CD14-positive monocyte (primary cell): ENCODE results near the gene USB1. TPM values are rescaled to one million over a fixed set of nuclear protein-coding genes. Genes with fewer than 3 reads are reported as not detected.

Source experiments
- DNase-seq, 3 donors: peaks; one replicate each; pipeline ENCODE4 v3.0.0-alpha.2; 2011 to 2022
- H2AFZ ChIP-seq: 2 replicates; pipeline ENCODE4 v1.6.0; 2012; ENCODE audit warnings: mild to moderate bottlenecking, low read depth, low read length, inconsistent platforms; ENCODE audit not compliant: insufficient read depth, poor library complexity, severe bottlenecking
- H3K27ac ChIP-seq, 2 donors: 1 replicate in 1 of 2; 2 replicates in 1 of 2; pipeline ENCODE4 v1.5.1; 2012 to 2013; ENCODE audit warnings: low read length in 2 of 2, control low read depth in 1 of 2, inconsistent platforms in 1 of 2, low read depth in 1 of 2, mild to moderate bottlenecking in 1 of 2
- H3K27me3 ChIP-seq, 2 donors: one replicate each; pipeline versions ENCODE4 v1.6.0 to v1.6.1; 2011 to 2013; ENCODE audit warnings: low read length in 2 of 2; ENCODE audit not compliant: control insufficient read depth in 2 of 2, insufficient read depth in 2 of 2
- H3K36me3 ChIP-seq, 2 donors: replicated peaks in 1 of 2; 1 replicate in 1 of 2; 2 replicates in 1 of 2; pipeline versions ENCODE4 v1.5.1 to v1.6.1; 2012 to 2013; ENCODE audit warnings: low read length in 2 of 2, control low read depth in 1 of 2, inconsistent platforms in 1 of 2, mild to moderate bottlenecking in 1 of 2; ENCODE audit not compliant: insufficient read depth in 2 of 2, control insufficient read depth in 1 of 2
- H3K4me1 ChIP-seq, 2 donors: 1 replicate in 1 of 2; 2 replicates in 1 of 2; pipeline versions ENCODE4 v1.5.1 to v1.6.1; 2012 to 2013; ENCODE audit warnings: low read length in 2 of 2, control low read depth in 1 of 2, inconsistent platforms in 1 of 2, mild to moderate bottlenecking in 1 of 2, moderate library complexity in 1 of 2; ENCODE audit not compliant: insufficient read depth in 2 of 2, control insufficient read depth in 1 of 2
- H3K4me2 ChIP-seq: replicated peaks from 2 replicates; pipeline ENCODE3; 2012; ENCODE audit warnings: low read length, moderate library complexity, mild to moderate bottlenecking; ENCODE audit not compliant: poor library complexity, severe bottlenecking; ENCODE audit errors: extremely low read depth
- H3K4me3 ChIP-seq, 3 experiments: fragments of 200-600 bp in 1 of 3; sonication (generic) in 1 of 3; replicated peaks in 1 of 3; 1 replicate in 2 of 3; 2 replicates in 1 of 3; pipeline ENCODE4 v1.5.1; 2011 to 2013; ENCODE audit warnings: low read length in 3 of 3, mild to moderate bottlenecking in 3 of 3, control low read depth in 2 of 3, low read depth in 2 of 3, inconsistent platforms in 1 of 3, moderate library complexity in 1 of 3
- H3K79me2 ChIP-seq: 2 replicates; pipeline ENCODE4 v1.6.0; 2012; ENCODE audit warnings: mild to moderate bottlenecking, control low read depth, inconsistent platforms, low read length, moderate library complexity; ENCODE audit not compliant: insufficient read depth
- H3K9ac ChIP-seq: 2 replicates; pipeline ENCODE4 v1.6.0; 2017; ENCODE audit warnings: low read length, mild to moderate bottlenecking; ENCODE audit not compliant: insufficient read depth, poor library complexity, severe bottlenecking
- H3K9me3 ChIP-seq, 2 donors: replicated peaks in 1 of 2; 1 replicate in 1 of 2; 2 replicates in 1 of 2; pipeline versions ENCODE4 v1.5.1 to v1.6.1; 2012 to 2013; ENCODE audit warnings: low read length in 2 of 2, control low read depth in 1 of 2; ENCODE audit not compliant: control insufficient read depth in 1 of 2, insufficient read depth in 1 of 2
- H4K20me1 ChIP-seq: 2 replicates; pipeline ENCODE4 v1.6.0; 2012; ENCODE audit warnings: mild to moderate bottlenecking, low read length, control low read depth, moderate library complexity; ENCODE audit not compliant: insufficient read depth
- H3K27ac Mint-ChIP-seq, 7 donors: one replicate each; pipeline ENCODE4 v1.8.0; 2020; ENCODE audit warnings: mild to moderate bottlenecking in 7 of 7, mixed read lengths in 7 of 7, moderate library complexity in 6 of 7, inconsistent platforms in 2 of 7
- H3K27me3 Mint-ChIP-seq, 3 donors: one replicate each; pipeline ENCODE4 v1.8.0; 2021 to 2022; ENCODE audit warnings: low read depth in 3 of 3, mild to moderate bottlenecking in 3 of 3, mixed read lengths in 3 of 3, moderate library complexity in 3 of 3, inconsistent platforms in 1 of 3
- H3K36me3 Mint-ChIP-seq, 2 donors: one replicate each; pipeline ENCODE4 v1.8.0; 2020; ENCODE audit warnings: mixed read lengths in 2 of 2, inconsistent platforms in 1 of 2, mild to moderate bottlenecking in 1 of 2
- H3K4me1 Mint-ChIP-seq: one replicate; pipeline ENCODE4 v1.8.0; 2020; ENCODE audit warnings: mild to moderate bottlenecking, mixed read lengths
- H3K4me3 Mint-ChIP-seq, 2 donors: one replicate each; pipeline ENCODE4 v1.8.0; 2020; ENCODE audit warnings: mild to moderate bottlenecking in 2 of 2, mixed read lengths in 2 of 2, moderate library complexity in 1 of 2
- H3K9me3 Mint-ChIP-seq, 7 donors: one replicate each; pipeline ENCODE4 v1.8.0; 2020 to 2022; ENCODE audit warnings: mixed read lengths in 7 of 7, mild to moderate bottlenecking in 6 of 7, moderate library complexity in 6 of 7, inconsistent platforms in 2 of 7
- WGBS: methylation state at CpG from one replicate; pipeline ENCODE4 v1.1.5; 2013; ENCODE audit warnings: missing lambda C conversion rate; ENCODE audit not compliant: insufficient coverage; 5-methylcytosine and 5-hydroxymethylcytosine counted together
- intact Hi-C, 2 donors: fragments of 100-400 bp; cut with micrococcal nuclease; formaldehyde crosslinking; loops; one replicate each; pipeline versions ENCODE4 v1.15.0 to v1.15.1; 2023
- polyA plus RNA-seq, 3 donors: library from polyadenylated mRNA; depleted of rRNA in 1 of 3; unstranded in 2 of 3; stranded (reverse) in 1 of 3; fragments of 300-500 nt in 2 of 3; fragments of >200 nt in 1 of 3; fragmentation: Illumina TruSeq in 2 of 3; gene quantifications; 1 replicate in 2 of 3; 2 replicates in 1 of 3; pipeline ENCODE4 v1.2.3, GENCODE V29; 2012 to 2021
- TF ChIP-seq, protein P1 (sequence below): fragments of 200-600 bp; IDR thresholded peaks from one replicate; pipeline ENCODE4 v1.8.0; 2022; ENCODE audit warnings: antibody characterized with exemption, mild to moderate bottlenecking

The USB1 gene
- polyA plus RNA-seq, 3 donors: 25.7 to 55.7 (median 44.4) TPM

DNA sequence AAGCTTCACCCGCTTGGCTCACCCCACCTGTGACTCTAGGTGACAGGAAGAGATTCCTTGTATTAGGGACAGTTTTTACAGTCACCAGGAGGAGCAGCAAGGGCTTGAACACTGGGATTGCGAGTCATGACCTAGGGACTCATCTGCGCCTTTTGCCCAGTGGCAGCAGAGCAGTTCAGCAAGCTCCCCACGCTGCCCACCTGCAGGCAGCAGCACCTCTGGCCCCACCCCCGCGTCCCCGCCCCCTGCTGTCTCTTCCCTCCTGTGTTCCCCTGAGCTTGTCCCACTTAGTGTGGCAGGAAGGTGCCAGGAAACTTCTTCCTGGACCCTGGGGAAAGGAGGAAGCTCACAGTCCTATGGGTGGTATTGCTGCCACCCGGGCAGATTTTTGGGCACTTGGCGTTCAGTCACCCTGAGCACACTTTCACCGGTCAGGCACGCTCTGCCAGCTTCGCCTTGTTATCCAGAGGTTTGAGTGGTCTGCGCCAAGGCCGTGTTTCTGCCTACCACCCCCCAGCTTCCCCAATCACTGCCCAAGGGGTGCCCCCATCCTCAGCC lies 33.0 kb downstream of the USB1 start:
- Mint-ChIP-seq H3K9me3 (peaks cover 0 to 2% (median 0%) of the 10 kb centered on the region in 7 donors), H3K36me3 (no peaks in the 10 kb centered on the region), H3K27ac (no peak overlapping the region), H3K4me3 (no peak overlapping the region), H3K4me1 (no peaks in the 10 kb centered on the region), H3K27me3 (peaks cover 2 to 4% (median 2%) of the 10 kb centered on the region in 3 donors)
- Histone ChIP-seq H3K4me3 (no peak overlapping the region), H2AFZ (no peak overlapping the region), H3K27me3 (peaks cover 0 to 2% of the 10 kb centered on the region in 2 donors), H3K4me1 (no peaks in the 10 kb centered on the region), H3K36me3 (no peaks in the 10 kb centered on the region), H3K27ac (no peak overlapping the region), H4K20me1 (no peaks in the 10 kb centered on the region), H3K4me2 (no peak overlapping the region), H3K79me2 (no peaks in the 10 kb centered on the region), H3K9ac (no peak overlapping the region), H3K9me3 (no peaks in the 10 kb centered on the region)
- intact Hi-C loops: no loop called here
- TF ChIP-seq, protein P1, sequence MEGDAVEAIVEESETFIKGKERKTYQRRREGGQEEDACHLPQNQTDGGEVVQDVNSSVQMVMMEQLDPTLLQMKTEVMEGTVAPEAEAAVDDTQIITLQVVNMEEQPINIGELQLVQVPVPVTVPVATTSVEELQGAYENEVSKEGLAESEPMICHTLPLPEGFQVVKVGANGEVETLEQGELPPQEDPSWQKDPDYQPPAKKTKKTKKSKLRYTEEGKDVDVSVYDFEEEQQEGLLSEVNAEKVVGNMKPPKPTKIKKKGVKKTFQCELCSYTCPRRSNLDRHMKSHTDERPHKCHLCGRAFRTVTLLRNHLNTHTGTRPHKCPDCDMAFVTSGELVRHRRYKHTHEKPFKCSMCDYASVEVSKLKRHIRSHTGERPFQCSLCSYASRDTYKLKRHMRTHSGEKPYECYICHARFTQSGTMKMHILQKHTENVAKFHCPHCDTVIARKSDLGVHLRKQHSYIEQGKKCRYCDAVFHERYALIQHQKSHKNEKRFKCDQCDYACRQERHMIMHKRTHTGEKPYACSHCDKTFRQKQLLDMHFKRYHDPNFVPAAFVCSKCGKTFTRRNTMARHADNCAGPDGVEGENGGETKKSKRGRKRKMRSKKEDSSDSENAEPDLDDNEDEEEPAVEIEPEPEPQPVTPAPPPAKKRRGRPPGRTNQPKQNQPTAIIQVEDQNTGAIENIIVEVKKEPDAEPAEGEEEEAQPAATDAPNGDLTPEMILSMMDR: no peak
- WGBS: 92% methylated on average over 8 of the region's 14 CpGs
- DNase-seq: no peak

DNA sequence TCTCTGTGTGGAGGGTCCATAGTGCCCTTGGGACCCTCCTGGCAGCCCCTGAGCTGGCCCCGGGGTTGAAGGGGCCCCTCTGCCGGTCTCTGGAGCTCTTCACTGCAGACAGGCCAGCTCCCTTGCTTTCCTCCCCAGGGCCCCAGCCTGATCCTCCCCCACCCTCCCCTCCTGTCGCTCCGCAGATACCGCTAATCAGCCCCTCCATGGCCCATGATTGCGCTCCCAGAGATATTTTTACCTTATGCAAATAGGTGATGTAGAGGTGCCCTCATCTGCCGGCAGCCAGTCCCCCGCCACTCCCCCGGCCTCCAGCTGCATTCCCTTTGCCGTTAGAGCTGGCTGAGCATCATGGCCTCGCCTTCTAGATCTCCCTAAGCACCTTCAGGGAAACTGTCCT lies 33.6 kb downstream of the USB1 start:
- Histone ChIP-seq H2AFZ (no peak overlapping the region), H3K36me3 (no peaks in the 10 kb centered on the region), H3K79me2 (no peaks in the 10 kb centered on the region), H3K4me3 (no peak overlapping the region), H3K4me1 (no peaks in the 10 kb centered on the region), H3K27me3 (no peaks in the 10 kb centered on the region), H3K9ac (no peak overlapping the region), H3K27ac (no peak overlapping the region), H3K9me3 (no peaks in the 10 kb centered on the region), H3K4me2 (no peak overlapping the region), H4K20me1 (no peaks in the 10 kb centered on the region)
- TF ChIP-seq, protein P1: no peak
- no peak for DNase-seq
- Mint-ChIP-seq H3K9me3 (peaks cover 0 to 2% (median 0%) of the 10 kb centered on the region in 7 donors), H3K36me3 (no peaks in the 10 kb centered on the region), H3K4me1 (no peaks in the 10 kb centered on the region), H3K27ac (no peak overlapping the region), H3K4me3 (no peak overlapping the region), H3K27me3 (peaks cover 0 to 4% (median 2%) of the 10 kb centered on the region in 3 donors)
- intact Hi-C loops: no loop called here
- WGBS: 87% methylated on average over 5 of the region's 11 CpGs
